Tibial nerve (tissue), 4 donors: ENCODE data around the gene CBARP. TPM values are rescaled to one million over a fixed set of nuclear protein-coding genes. Genes with fewer than 3 reads are reported as not detected.

Experiments used
- DNase-seq, 2 donors: peaks; one replicate each; pipeline ENCODE4 v3.0.0-alpha.2; 2019; ENCODE audit warnings: low spot score in 2 of 2
- H3K27ac ChIP-seq, 4 donors: fragments of 200-600 bp; sonication (generic) in 3 of 4; one replicate each; pipeline ENCODE4 v1.5.1; 2017 to 2019; ENCODE audit warnings: mild to moderate bottlenecking in 1 of 4
- H3K27me3 ChIP-seq, 2 donors: fragments of 200-600 bp; sonication (generic) in 1 of 2; one replicate each; pipeline versions ENCODE4 v1.5.1 to v1.6.0; 2017 to 2019
- H3K36me3 ChIP-seq, 3 donors: fragments of 200-600 bp; sonication (generic); one replicate each; pipeline ENCODE4 v1.5.1; 2018 to 2019
- H3K4me1 ChIP-seq, 4 donors: fragments of 200-600 bp; sonication (generic) in 3 of 4; one replicate each; pipeline ENCODE4 v1.5.1; 2017 to 2019
- H3K4me3 ChIP-seq, 4 donors: fragments of 200-600 bp; sonication (generic) in 3 of 4; one replicate each; pipeline ENCODE4 v1.5.1; 2017 to 2019; ENCODE audit warnings: mild to moderate bottlenecking in 1 of 4, moderate library complexity in 1 of 4
- H3K9me3 ChIP-seq, 4 donors: fragments of 200-600 bp; sonication (generic) in 3 of 4; one replicate each; pipeline ENCODE4 v1.5.1; 2017 to 2019
- CTCF ChIP-seq, 5 experiments: fragments of 200-600 bp in 3 of 5; fragments of 450-650 bp in 2 of 5; sonication (generic) in 3 of 5; IDR thresholded peaks; one replicate each; pipeline ENCODE4 v1.5.1; 2016 to 2019; ENCODE audit warnings: antibody characterized with exemption in 5 of 5, mild to moderate bottlenecking in 3 of 5, moderate library complexity in 2 of 5
- EP300 ChIP-seq, 2 donors: sonication (generic); formaldehyde crosslinking; IDR thresholded peaks; one replicate each; pipeline ENCODE4 v1.6.1; 2017; ENCODE audit warnings: antibody characterized with exemption in 2 of 2, mild to moderate bottlenecking in 1 of 2
- POLR2A ChIP-seq, 2 donors: fragments of 450-650 bp; IDR thresholded peaks; one replicate each; pipeline ENCODE4 v1.6.1; 2017; ENCODE audit warnings: antibody characterized with exemption in 2 of 2, mild to moderate bottlenecking in 2 of 2, moderate library complexity in 2 of 2
- WGBS, 2 donors: methylation state at CpG; one replicate each; pipeline ENCODE4 v1.1.5; 2018; 5-methylcytosine and 5-hydroxymethylcytosine counted together
- total RNA-seq, 4 donors: library from RNA; depleted of rRNA; stranded (reverse); fragments of >200 nt; gene quantifications; one replicate each; pipeline ENCODE4 v1.1.0, GENCODE V29; 2016

Gene CBARP
- total RNA-seq, 4 donors from 2014 or later, result 0.22 to 3.9 (median 1.4) TPM

GRCh38 chr19:1271528-1272422 lies 34.0 kb upstream of the CBARP start:
- Histone ChIP-seq H3K27ac (peak overlapping the region; percentile 34 to 100 (median 96)), H3K4me3 (peak overlapping the region in 2 of 4 donors; percentile 75 to 81), H3K4me1 (peaks cover 11 to 83% (median 79%) of the 10 kb centered on the region in 4 donors), H3K36me3 (peaks cover 6 to 44% (median 38%) of the 10 kb centered on the region in 3 donors), H3K27me3 (no peaks in the 10 kb centered on the region), H3K9me3 (no peaks in the 10 kb centered on the region)
- DNase-seq, result no peak
- 70 to 73% methylated on average over 36 to 37 of the region's 37 CpGs for WGBS, 2 donors
- TF ChIP-seq CTCF (IDR thresholded peaks at IDR 0.05) (no peak), POLR2A (IDR thresholded peaks at IDR 0.05) (no peak)

- Histone ChIP-seq H3K27me3 (no peaks in the 10 kb centered on the region), H3K4me3 (peak overlapping the region; percentile 72 to 81 (median 77)), H3K9me3 (no peaks in the 10 kb centered on the region), H3K4me1 (peaks cover 11 to 83% (median 80%) of the 10 kb centered on the region in 4 donors), H3K27ac (peak overlapping the region; percentile 93 to 100 (median 98)), H3K36me3 (peaks cover 6 to 44% (median 38%) of the 10 kb centered on the region in 3 donors)
- no peak for DNase-seq
- 60 to 67% methylated on average over 26 of the region's 26 CpGs for WGBS, 2 donors
- TF ChIP-seq CTCF (IDR thresholded peaks at IDR 0.05), result no peak
- TF ChIP-seq EP300 (IDR thresholded peaks at IDR 0.05), result no peak
- TF ChIP-seq POLR2A (IDR thresholded peaks at IDR 0.05), result no peak
Observed at GRCh38 chr19:1270854-1271527, 33.2 kb upstream of the CBARP start.

GRCh38 chr19:1270213-1270853 lies 32.5 kb upstream of the CBARP start:
- TF ChIP-seq EP300 (IDR thresholded peaks at IDR 0.05), result no peak
- TF ChIP-seq CTCF (IDR thresholded peaks at IDR 0.05), result peak in 1 of 5 experiments; percentile 4
- no peak for TF ChIP-seq POLR2A (IDR thresholded peaks at IDR 0.05)
- H3K27ac ChIP-seq, result peak overlapping the region; percentile 93 to 100 (median 98)
- no peaks in the 10 kb centered on the region for H3K9me3 ChIP-seq
- peaks cover 11 to 88% (median 86%) of the 10 kb centered on the region in 4 donors for H3K4me1 ChIP-seq
- no peak for DNase-seq
- peak overlapping the region; percentile 72 to 81 (median 77) for H3K4me3 ChIP-seq
- no peaks in the 10 kb centered on the region for H3K27me3 ChIP-seq
- 25 to 29% methylated on average over 7 to 8 of the region's 8 CpGs for WGBS, 2 donors
- H3K36me3 ChIP-seq, result peaks cover 6 to 44% (median 38%) of the 10 kb centered on the region in 3 donors

GRCh38 chr19:1269478-1270212 lies 31.8 kb upstream of the CBARP start:
- peak overlapping the region; percentile 72 to 81 (median 77) for H3K4me3 ChIP-seq
- no peak for TF ChIP-seq POLR2A (IDR thresholded peaks at IDR 0.05)
- TF ChIP-seq EP300 (IDR thresholded peaks at IDR 0.05), result peak in 1 of 2 donors; percentile 75
- TF ChIP-seq CTCF (IDR thresholded peaks at IDR 0.05), result peak in 2 of 5 experiments; percentile 18 to 27
- 0% methylated on average over 17 to 49 of the region's 64 CpGs for WGBS, 2 donors
- H3K9me3 ChIP-seq, result no peaks in the 10 kb centered on the region
- DNase-seq, result peak; percentile 72
- peak overlapping the region; percentile 93 to 100 (median 98) for H3K27ac ChIP-seq
- peaks cover 11 to 90% (median 86%) of the 10 kb centered on the region in 4 donors for H3K4me1 ChIP-seq
- no peaks in the 10 kb centered on the region for H3K27me3 ChIP-seq
- H3K36me3 ChIP-seq, result peaks cover 6 to 40% (median 33%) of the 10 kb centered on the region in 3 donors
